Mucosa of gallbladder (tissue), 1 donor: ENCODE measurements around the gene PUS10. TPM values are rescaled to one million over a fixed set of nuclear protein-coding genes. Genes with fewer than 3 reads are reported as not detected.

Experiments used
- DNase-seq: peaks from one replicate; pipeline ENCODE4 v3.0.0-alpha.2; 2020; ENCODE audit warnings: low spot score
- total RNA-seq: library from RNA; stranded (reverse); gene quantifications from one replicate; pipeline ENCODE4 v1.2.1, GENCODE V29; 2021
- donor health status: DM: no; HTN: no; CAD: no.

PUS10 gene
- total RNA-seq, 1 donor from 2014 or later = 11.5 TPM

DNA sequence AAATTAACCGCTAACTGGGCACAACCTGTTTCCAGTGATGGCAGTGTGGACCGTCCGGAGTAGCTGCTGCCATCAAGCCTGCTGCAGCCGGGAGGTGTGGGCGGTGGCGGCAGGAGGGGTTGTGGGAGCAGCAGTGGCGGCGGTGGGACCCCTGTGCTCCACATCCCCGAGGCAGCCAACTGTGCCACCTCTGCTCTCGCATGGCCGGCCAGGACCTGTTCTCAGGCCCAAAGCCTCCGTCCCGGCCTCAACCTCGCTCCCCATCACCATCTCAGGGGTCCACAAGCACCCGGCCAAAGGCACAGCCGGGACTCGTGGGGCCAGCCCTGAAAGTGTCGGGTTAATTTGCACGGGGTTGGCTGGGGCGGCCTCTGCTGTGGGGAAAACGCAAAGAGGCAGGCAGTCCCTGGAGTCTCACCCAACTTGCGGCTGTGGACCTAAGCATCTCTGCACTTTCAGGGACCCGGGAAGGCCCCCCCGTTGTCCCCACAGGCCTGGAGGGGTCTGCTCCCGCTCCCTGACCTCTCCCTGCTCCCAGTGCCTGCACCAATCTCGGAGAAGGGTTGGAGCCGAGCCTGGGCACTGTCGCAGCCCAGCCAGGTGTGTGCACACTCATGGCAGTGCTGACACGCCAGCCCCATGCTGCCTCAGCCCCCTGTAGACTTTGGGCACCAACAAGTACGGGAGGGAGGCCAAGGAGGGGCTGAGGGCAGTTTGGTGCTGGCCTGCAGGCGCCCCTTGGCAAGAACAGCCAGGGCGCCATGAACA, 45.0 kb downstream of the PUS10 start:
- no peak for DNase-seq

DNA sequence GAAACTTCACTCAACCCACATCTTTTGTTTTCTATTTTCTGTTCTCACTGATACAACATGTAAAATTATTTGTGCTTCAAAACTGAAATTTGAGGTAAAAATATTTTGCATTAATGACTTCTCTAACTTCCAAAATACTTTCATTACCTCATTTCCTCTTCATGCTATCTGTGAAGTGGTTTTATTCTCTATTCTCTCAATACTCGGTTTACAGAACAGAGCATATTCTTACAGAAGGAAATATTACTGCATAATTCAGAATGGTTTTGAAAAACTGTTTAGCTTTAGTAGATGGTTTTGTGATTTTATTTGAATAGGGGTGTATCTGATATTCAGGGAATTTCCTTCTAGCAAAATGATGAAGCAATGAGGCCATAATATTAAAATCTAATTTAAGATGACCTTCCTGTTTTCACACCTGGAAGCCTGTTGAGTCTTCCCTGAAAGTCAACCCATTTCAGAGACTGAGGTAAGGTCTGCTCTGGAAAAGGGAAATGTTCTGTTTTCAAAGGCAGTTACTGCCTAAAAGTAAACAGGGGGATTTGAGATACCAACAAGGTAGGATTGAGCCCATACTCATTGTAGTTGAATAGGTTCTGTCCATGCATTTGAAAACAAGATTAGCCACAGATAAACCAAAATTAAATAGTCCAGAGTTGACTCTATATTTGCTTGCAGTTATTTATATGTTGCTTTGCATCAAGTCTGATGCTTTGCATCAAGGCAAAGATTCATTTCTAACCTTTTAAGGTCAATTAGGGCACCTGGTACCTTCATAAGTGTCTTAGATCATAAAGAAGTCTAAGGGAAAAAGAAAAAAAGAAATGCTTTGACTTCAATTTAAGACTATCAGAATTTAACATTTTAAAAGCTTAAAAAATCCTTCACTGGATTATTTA, 51.3 kb downstream of the PUS10 start:
- no peak for DNase-seq

DNA sequence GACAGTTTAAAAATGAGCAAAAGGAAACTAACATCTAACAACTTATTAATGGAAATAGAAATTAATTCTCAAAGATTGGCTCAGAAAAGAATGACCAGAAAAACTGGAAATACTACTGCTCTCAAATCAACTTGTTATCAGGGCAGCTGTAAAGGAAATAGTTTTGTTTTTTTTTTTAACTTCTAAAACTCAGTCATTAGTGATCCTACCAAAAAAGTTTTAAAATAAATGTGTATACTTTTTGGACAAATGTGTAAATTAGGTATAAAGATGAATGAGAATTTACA, 52.6 kb downstream of the PUS10 start:
- DNase-seq = no peak

DNA sequence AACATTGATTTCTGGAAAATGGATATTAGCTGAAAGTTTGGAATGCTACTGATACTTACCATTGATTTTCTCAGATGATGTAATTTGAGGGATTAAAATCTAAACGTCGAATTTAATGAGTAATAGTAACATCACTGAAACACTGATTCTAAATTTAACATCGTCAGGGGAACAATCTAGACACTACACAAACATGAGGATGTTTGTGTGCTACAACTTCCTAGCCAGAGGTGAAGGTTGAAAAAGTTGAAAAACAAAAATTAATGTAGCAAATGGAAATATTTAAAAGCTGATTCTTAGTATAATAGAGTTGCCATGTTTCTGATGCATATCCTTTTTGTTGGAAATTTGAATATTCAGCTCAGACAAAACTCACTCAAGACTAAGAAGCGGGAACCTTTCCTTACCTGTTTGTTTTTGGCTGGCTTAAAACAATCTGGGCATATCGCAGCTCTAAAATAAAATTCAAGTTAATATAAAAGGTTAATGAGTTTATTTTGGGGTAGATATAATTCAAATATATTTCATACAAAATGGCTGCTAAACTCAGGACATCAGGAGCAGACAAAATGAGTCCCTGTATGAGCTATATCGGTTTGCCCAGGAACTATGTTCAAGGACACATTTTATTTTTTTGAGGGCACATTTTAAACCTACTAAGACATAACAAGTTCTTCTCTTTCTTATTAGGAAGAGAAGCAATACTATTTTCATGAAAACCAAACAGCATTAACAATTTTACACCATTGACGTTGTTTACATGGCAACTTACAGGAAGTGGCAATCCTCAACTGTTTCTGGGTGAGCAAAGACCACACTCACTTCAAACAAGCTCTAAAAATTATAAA, 53.2 kb downstream of the PUS10 start:
- no peak for DNase-seq

DNA sequence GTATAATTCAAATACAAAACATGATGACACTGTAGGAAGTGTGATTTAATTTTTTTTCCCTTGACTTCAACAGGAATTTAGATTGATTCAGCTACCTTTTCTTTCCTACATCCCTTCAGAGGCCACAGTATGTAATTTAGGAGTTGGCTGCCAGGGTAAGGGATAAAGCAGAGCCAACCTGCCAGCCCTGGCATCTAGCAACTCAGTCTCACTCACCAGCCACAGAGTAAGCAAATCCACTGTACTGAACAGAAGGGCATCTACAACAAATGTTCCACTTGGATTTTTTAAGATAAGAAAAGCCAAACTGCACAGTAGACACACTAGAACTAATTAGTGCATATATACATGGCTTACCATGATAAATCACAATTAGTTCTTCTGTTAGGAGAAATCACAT, 54.9 kb downstream of the PUS10 start:
- DNase-seq = no peak

DNA sequence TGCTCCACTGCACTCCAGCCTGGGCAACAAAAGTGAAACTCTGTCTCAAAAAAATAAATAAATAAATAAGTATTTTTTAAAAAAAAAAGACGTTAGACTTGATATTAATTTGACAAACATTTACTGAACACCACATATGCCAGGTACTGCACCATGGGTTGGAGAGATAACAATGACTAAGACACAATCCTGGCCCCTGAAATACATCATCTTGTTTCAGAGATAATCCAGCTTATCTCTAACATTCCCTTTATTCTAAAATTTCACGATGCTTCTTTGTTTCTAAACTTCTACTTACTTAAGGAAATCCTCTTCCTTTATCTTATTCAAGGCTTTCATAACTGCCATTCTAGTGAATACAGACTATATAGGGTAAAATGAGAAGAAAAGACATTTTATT, 55.5 kb downstream of the PUS10 start:
- DNase-seq = no peak

DNA sequence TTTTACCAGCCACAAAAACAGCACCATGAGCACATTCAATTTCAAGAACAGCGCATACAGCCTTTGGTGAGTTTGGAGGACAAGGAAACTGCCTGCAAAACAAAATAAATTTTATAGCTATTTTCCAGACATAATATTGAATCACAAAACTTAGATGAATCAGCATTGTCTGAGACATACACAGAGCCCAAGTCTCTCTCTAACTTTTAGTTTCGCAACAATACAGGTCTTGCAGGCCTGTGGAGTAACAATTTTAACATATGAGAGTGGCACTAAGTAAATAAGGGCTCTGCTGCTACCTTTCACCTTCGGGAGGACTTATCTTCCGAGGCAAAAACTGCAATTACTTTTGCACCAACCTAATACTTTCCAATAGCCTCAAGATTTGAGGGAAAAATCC, 56.6 kb downstream of the PUS10 start:
- DNase-seq = no peak

DNA sequence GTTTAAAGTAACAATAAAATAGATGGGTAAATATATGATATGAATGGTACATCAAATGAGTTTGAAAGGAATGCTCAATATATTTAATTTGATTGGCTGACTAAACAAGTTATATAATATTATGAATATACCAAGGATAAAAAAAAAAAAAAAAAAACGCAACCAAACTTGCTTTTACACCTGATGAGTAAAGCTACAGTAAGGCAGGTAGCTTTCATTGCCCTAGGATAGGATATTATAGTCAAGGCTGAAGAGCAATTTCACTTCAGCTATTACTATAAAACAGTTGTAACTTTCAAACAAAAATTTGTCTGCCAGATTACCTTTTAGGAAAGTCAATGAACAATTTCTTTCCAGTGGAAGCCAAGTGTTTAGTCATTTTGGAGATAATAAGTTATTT, 57.3 kb downstream of the PUS10 start:
- no peak for DNase-seq

DNA sequence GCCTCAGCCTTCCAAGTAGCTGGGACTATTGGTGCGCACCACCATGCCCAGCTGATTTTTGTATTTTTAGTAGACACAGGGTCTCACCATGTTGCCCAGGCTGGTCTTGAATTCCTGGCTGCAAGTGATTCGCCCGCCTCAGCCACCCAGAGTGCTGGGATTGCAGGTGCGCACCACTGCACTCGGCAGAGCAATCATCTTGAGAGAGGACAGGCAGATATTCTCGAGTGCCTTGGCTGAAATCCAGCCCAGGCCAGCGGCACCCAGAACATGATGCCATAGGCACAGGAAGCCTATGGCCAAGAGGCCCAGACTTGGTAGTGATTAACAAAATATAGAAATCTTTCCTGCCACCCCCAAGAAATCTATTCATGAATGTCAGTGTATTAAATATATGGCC, 58.6 kb downstream of the PUS10 start:
- no peak for DNase-seq

DNA sequence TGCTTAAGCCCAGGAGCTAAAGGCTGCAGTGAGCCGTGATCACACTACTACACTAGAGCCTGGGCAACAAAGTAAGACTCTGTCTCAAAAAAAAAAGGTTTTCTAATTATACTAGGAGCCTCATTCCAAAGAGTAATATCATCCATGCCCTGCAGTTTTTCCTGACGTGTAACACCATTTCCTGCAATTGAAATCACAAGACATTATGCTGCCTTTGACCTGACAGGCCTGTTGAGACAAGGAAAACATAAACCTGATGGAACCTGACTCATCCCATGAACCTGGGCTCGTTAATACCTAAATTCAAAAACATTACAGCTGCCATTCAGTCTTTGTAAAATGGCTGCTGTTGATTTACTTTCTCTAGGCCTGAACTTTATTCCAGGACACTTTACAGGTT, 59.3 kb downstream of the PUS10 start:
- no peak for DNase-seq

DNA sequence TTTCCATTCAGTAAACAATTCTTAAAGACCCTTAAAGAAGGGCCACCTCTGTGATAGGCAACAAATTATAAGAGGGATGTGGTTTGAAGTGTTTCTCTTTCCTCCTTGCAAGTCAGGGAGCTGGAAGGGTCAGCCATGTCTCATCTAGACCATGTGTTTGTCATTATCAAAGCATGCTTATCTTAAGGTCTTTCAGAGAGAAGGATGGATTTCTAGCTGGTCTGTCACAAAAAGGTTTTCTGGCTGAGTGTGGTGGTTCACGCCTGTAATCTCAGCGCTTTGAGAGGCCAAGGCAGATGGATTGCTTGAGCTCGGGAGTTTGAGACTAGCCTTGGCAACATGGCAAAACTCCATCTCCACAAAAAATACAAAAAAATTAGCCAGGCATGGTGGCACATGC, 59.7 kb downstream of the PUS10 start:
- DNase-seq = no peak

DNA sequence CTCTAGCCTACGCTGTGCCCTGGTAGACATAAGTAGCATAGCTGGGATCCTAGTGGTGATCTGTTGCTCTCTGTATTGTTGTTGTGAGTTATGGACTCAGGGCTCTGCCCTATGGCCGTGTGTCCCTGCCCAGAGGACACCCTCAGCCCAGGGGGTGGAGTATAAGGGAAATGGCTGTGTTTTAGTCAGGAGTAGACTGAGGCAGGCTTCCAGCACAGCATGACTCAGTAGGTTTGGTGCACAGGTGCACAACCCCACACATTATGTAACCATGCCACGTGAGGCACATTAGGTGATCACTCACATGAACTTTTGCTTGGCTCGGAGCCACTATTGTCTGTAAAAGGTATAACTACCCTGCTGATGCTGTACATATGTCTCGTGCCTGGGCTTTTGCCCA, 60.4 kb downstream of the PUS10 start:
- peak; percentile 85 for DNase-seq

DNA sequence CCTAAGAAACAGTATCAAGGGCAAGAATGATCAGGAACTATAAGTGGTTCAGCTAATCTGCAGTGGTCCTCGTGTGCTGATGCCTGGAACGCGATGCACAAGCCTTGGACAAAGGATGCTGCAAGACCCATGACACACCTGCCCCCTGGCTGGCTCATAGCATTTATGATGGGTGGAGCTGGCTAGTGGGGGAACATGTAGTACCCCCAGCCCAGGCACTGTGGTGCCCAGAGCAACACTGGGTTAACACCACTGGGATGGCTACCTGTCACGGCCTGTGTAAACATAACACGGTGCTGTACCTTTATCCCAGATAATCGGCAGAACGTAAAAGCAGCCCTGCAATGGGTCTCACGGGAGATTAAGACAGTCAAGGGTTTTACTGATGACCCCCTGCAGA, 60.8 kb downstream of the PUS10 start:
- no peak for DNase-seq

DNA sequence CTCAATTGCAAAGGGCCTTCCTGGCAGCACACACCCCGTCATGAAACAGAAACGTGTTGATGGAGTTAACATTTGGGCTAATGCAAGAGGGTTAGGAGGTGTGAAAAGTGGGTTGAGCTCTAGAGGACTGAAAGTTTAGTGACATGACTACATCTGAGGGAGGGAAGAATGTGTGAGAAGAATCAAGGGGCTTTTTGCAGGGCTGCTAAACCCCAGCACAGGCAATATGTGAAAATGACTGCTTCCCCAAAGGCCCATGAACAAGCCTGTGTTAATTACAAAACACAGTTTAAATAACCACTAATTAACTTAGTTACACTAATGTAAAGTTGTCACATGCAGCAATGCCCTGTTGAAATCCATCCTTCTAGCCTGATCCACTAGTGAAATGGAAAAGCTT, 63.9 kb downstream of the PUS10 start:
- DNase-seq = no peak

DNA sequence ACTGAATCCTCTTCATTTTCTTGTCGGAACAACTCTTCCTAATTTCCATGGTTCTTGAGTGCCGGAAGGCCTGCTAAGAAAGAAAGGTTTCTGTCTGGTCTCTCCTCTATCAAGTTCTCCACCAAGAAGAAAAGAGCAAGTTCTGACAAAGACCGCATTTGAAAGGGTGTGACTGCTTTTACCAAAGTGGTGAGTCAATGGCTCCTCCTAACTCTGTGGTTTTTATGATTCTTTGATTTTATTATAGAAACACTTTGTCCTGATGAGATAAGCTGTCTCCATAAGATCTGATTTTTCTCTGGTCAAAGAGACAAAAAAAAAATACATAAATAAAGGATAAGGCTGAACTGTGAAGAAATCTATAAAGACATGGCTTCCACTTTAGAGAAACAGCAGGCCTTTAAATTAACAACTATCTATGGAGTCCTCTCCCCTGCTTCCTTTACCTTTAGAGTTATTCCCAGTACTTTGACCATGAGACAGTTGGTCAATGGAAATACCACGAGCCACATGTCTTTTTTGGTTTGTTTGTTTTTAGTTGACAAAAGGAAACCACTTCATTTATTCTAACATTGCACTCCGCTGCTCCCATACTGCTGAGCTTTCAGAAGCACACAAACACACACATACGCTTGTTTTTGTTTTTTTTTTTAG, 69.0 kb downstream of the PUS10 start:
- no peak for DNase-seq

DNA sequence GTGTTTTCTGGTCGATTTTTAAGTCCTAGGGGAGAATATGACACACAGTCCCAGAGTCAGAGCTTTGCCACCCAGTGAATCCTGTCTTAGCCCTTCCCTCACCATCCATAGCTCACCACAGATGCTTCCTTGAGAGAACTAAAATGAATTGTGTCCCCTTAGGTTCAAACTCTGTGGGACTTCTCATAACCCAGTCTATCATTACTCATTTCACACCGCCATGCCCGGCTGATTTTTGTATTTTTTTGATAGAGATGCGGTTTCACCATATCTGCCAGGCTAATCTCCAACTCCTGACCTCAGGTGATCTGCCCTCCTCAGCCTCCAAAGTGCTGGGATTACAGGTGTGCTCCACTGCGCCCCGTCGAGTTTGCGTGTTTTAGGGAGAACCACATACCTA, 69.9 kb downstream of the PUS10 start:
- no peak for DNase-seq

DNA sequence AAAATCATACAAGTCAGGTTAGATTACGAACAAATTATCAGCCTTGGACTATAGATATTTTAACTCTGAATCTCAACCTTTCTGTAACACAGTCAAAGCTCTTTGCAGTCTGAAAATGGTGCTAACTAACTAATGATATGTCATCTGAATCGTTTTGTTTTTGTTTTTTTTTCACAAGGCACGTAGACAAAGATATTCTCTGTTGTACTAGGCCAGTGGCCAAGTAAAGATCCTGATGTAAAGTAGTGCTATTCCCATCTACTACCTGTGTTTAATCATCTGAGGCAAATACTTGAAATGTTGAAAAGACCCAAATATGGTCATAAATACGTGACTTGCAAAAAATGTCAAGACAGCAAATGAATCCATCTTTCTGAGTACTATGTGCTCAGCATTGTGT, 71.0 kb downstream of the PUS10 start:
- DNase-seq = no peak

DNA sequence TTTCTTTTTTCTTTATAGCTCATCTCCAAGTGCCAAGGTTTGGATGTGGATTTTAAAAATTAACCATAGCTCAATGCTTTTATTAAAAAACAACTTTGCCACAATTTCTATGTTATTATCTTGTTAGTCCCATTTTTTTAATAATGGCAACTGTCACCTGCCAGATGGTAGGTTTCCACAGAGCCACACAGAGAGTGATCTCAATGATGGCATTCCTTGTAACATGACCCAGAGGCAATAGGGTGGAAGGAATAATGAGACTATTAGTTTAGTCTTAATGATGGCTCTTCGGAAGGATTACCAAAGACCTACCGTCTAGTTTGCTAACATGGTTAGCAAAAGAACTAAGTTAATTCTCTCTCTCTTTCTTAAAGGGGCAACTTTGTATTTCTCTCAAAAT, 72.7 kb downstream of the PUS10 start:
- no peak for DNase-seq

DNA sequence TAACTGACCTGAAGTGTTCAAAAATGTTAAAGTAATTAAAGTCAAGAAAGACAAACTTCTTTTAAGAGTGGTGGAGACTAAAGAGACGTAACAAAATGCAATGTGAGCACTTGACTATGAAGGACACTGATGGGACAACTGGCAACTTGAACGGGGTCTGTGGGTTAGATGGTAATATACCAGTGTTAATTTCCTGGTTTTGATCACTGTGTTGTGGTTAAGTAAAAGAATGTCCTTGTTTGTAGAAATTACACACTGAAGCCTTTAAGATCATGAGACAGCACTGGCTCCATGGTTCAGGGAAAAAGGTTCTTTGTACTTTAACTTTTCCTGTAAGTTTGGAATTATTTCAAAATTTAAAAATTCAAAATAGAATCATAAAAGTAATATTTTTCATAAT, 78.4 kb downstream of the PUS10 start:
- DNase-seq = no peak

DNA sequence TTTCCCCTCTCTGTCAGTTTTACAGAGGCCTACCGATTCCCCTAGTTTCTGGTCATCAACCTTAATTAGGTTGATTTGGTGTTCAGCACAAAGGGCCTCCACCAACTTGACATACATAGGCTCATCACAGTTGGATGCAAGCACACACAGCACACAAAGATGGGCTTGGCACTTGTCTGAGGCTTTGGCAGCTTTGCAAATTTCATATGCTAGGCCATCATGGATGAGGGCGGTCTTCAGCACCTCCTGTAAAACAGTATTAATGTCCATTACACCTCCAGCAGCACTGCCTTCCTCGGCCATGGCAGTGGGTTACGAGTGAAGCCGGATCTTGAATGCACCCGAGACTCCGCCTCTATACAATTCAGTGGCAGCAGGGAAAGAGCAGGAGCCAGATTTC, 79.8 kb downstream of the PUS10 start:
- DNase-seq = no peak

DNA sequence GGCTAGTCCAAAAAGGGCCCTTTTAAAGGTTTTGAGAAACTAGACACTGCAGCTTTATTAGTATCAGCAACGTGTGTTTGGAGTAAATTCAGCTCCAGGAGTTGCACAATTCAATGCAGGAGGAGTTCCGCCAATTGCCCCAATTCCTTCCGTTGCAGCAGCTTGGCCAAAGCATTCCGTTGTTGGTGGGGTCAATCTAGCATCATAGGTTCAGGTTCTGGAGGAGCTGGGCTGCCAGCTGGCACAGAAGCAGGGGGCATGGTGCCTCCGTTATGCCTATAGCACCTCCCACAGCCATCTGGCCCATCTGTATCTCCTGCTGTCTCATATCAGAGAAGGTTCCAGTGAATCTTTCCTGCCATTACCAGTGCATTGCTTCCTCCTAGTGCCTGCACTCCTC, 81.3 kb downstream of the PUS10 start:
- no peak for DNase-seq

DNA sequence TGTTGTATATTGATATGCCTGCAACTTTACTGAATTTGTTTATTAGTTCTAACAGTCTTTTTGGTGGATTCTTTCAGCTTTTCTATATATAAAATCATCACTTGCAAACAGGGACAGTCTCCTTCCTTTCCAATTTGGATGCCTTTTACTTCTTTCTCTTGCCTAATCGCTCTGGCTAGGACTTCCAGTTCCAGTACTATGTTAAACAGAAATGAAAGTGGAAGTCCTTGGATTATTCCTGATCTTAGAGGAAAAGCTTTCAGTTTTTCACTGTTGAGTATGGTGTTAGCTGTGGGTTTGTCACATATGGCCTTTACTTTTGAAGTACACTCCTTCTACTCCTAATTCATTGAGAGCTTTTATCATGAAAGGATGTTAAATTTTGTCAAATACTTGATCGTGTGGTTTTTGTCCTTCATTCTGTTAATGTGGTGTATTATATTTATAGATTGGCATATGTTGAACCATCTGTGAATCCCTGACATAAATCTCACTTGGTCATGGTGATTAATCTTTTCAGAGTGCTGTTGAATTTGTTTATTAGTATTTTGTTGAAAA, 83.8 kb downstream of the PUS10 start:
- DNase-seq = no peak
